Kidney epithelial cell (primary cell): ENCODE data around the gene BBS9. TPM values are rescaled to one million over a fixed set of nuclear protein-coding genes. Genes with fewer than 3 reads are reported as not detected.

ENCODE experiments used
- DNase-seq: peaks from one replicate; pipeline ENCODE4 v3.0.0-alpha.2; 2010; ENCODE audit warnings: low read depth
- H3K27me3 ChIP-seq: 2 replicates; pipeline ENCODE4 v1.6.0; 2011; ENCODE audit warnings: low read length; ENCODE audit not compliant: control insufficient read depth, insufficient read depth
- H3K36me3 ChIP-seq: 2 replicates; pipeline ENCODE4 v1.5.1; 2011; ENCODE audit warnings: low read length; ENCODE audit not compliant: control insufficient read depth, insufficient read depth
- H3K4me3 ChIP-seq: 2 replicates; pipeline ENCODE4 v1.5.1; 2011; ENCODE audit warnings: low read depth, mild to moderate bottlenecking, control low read depth, low read length
- CTCF ChIP-seq: IDR thresholded peaks from 2 replicates; pipeline ENCODE4 v1.5.1; 2011; ENCODE audit warnings: mild to moderate bottlenecking, moderate library complexity, low read length, control low read depth, inconsistent platforms; ENCODE audit not compliant: insufficient read depth, poor library complexity, severe bottlenecking
- total RNA-seq: library from RNA; depleted of rRNA; stranded (reverse); fragments of >200 nt; gene quantifications from 2 replicates; pipeline ENCODE4 v1.2.3, GENCODE V29; 2015

Gene BBS9
- total RNA-seq, 1 donor from 2014 or later, result 20.4 TPM

GRCh38 chr7:33192695-33193291, 63.4 kb downstream of the BBS9 start:
- no peak for TF ChIP-seq CTCF
- H3K4me3 ChIP-seq, result no peak overlapping the region
- DNase-seq, result no peak
- no peaks in the 10 kb centered on the region for H3K36me3 ChIP-seq
- H3K27me3 ChIP-seq, result no peaks in the 10 kb centered on the region

- no peak for DNase-seq
- no peak for TF ChIP-seq CTCF
These were observed 64.0 kb downstream of the BBS9 start for GRCh38 chr7:33193308-33193864.

GRCh38 chr7:33195264-33195663, 65.9 kb downstream of the BBS9 start:
- Histone ChIP-seq H3K36me3 (no peaks in the 10 kb centered on the region), H3K27me3 (no peaks in the 10 kb centered on the region), H3K4me3 (no peak overlapping the region)
- DNase-seq, result no peak
- no peak for TF ChIP-seq CTCF

More at GRCh38 chr7:33193308-33193864, 64.0 kb downstream of the BBS9 start:
- no peak overlapping the region for H3K4me3 ChIP-seq
- H3K36me3 ChIP-seq, result no peaks in the 10 kb centered on the region
- no peaks in the 10 kb centered on the region for H3K27me3 ChIP-seq

GRCh38 chr7:33196221-33196620, 66.9 kb downstream of the BBS9 start:
- no peak for DNase-seq
- no peaks in the 10 kb centered on the region for H3K27me3 ChIP-seq
- TF ChIP-seq CTCF, result no peak
- no peaks in the 10 kb centered on the region for H3K36me3 ChIP-seq
- H3K4me3 ChIP-seq, result no peak overlapping the region

- TF ChIP-seq CTCF, result no peak
- Histone ChIP-seq H3K36me3 (no peaks in the 10 kb centered on the region), H3K27me3 (no peaks in the 10 kb centered on the region), H3K4me3 (no peak overlapping the region)
- DNase-seq, result no peak
These were observed 70.9 kb downstream of the BBS9 start for GRCh38 chr7:33200282-33200681.

GRCh38 chr7:33201821-33202220, 72.5 kb downstream of the BBS9 start:
- TF ChIP-seq CTCF, result no peak
- Histone ChIP-seq H3K27me3 (no peaks in the 10 kb centered on the region), H3K4me3 (no peak overlapping the region), H3K36me3 (no peaks in the 10 kb centered on the region)
- no peak for DNase-seq
